Measurements from ENCODE around the gene CROCC2. TPM values are rescaled to one million over a fixed set of nuclear protein-coding genes. Genes with fewer than 3 reads are reported as not detected.

The CROCC2 gene
- polyA plus RNA-seq, 1 of the 3 experiments (the other 2 are of a cell fraction), result not detected

DNA sequence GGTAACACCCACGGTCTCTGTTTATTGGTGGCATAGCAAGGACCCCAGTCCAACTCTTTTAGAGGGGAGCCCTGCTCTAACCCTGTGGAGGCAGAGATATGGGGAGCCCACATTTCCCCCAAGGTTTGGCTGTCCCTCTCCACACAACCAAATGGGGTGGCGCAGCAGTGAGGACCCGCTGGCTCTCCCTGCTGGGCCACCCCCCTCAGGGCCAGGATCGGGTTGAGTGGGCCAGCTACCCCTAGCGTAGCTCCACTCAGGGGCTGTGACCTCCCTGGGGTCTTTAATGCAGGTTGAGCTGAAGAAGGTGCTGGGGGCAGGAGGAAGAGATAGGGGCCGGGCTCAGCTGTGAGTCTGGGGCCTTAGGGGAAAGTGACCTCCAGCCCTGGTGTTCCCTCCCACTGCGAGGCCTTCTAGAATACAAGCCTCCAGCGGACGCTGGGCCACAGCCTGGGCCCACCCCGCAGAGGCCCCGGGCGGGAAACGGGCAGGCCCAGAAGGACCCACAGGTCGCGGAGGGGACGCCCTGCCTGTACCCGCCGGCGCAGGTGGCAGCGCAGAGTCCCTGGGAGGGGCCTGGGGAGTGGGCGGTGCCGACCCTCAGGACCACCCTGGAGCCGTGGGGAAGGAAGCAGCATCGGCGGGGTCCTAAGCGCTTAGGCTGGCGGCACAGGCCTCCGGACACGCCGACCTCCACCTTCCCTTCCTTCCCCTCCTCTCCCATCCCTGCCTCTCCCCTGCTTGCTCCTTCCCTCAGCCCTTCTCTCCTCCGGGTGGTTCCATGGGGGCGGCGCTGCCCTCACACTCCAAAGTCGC lies 9.6 kb downstream of the CROCC2 start:
- DNase-seq, result no peak
- CTCF ChIA-PET, result interaction anchor here (0.9 to 3.1 kb wide), 21 partner anchors 7 to 165 kb away, joined by 3 to 25 read pairs (median 4); no protein-coding TSS in a partner anchor
- H3K9me3 ChIP-seq, result no peaks in the 10 kb centered on the region
- no peak overlapping the region for H3K9ac ChIP-seq
- no peaks in the 10 kb centered on the region for H4K20me1 ChIP-seq (ENCODE audit: insufficient read depth)
- POLR2A ChIA-PET, result no interaction called here
- H3K79me2 ChIP-seq (ENCODE audit: insufficient read depth), result no peaks in the 10 kb centered on the region
- H3K27me3 ChIP-seq (ENCODE audit: insufficient read depth), result no peaks in the 10 kb centered on the region
- H3K4me3 ChIP-seq (ENCODE audit: low read depth in 2 of 2, low read length in 1 of 2), result no peak overlapping the region
- TF ChIP-seq GATA2 (CRISPR knock-in tag; IDR thresholded peaks at IDR 0.05) (no peak), FOSL2 (IDR thresholded peaks at IDR 0.05; ENCODE audit: borderline replicate concordance, low read depth) (no peak), EZH2phosphoT487 (IDR thresholded peaks at IDR 0.05; ENCODE audit: borderline replicate concordance, low read depth) (no peak), IRF3 (IDR thresholded peaks at IDR 0.05; ENCODE audit: low read depth, low read length) (no peak), USF2 (IDR thresholded peaks at IDR 0.05; ENCODE audit: borderline replicate concordance, low read depth, low read length) (no peak), RXRA (IDR thresholded peaks at IDR 0.05; ENCODE audit: borderline replicate concordance, low read depth) (no peak), GABPA (IDR thresholded peaks at IDR 0.05; ENCODE audit: low read depth) (no peak), MXI1 (IDR thresholded peaks at IDR 0.05; ENCODE audit: low read depth, low read length) (no peak), JUND (IDR thresholded peaks at IDR 0.05) (no peak), PBX3 (IDR thresholded peaks at IDR 0.05) (no peak), TEAD4 (IDR thresholded peaks at IDR 0.05; ENCODE audit: borderline replicate concordance, insufficient read depth) (no peak), SIN3A (IDR thresholded peaks at IDR 0.05; ENCODE audit: borderline replicate concordance, low read depth, low read length) (no peak), TCF12 (IDR thresholded peaks at IDR 0.05) (no peak)
- TF ChIP-seq, protein P1, sequence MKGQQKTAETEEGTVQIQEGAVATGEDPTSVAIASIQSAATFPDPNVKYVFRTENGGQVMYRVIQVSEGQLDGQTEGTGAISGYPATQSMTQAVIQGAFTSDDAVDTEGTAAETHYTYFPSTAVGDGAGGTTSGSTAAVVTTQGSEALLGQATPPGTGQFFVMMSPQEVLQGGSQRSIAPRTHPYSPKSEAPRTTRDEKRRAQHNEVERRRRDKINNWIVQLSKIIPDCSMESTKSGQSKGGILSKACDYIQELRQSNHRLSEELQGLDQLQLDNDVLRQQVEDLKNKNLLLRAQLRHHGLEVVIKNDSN (IDR thresholded peaks at IDR 0.05; ENCODE audit: borderline replicate concordance, low read depth), result no peak
- H3K4me1 ChIP-seq (ENCODE audit: control insufficient read depth in 1 of 2, insufficient read depth in 2 of 2, low read depth in 1 of 2, low read length in 1 of 2), result peaks cover 3 to 45% of the 10 kb centered on the region in 2 experiments; a peak in 1 of 4 replicates
- 61% methylated on average over 32 of the region's 34 CpGs for whole genome bisulfite sequencing (ENCODE audit: low lambda C conversion rate)
- H3K9me2 ChIP-seq, result no peaks in the 10 kb centered on the region
- H3K27ac ChIP-seq (ENCODE audit: low read depth in 2 of 2, low read length in 1 of 2), result no peak overlapping the region
- no peaks in the 10 kb centered on the region for H3F3A ChIP-seq (replicated peaks; ENCODE audit: insufficient read depth)
- H2AFZ ChIP-seq (ENCODE audit: low read depth), result no peak overlapping the region
- no peak overlapping the region for H3K4me2 ChIP-seq
- no peaks in the 10 kb centered on the region for H3K36me3 ChIP-seq (replicated peaks in 1 of 2; ENCODE audit: control insufficient read depth in 1 of 2, insufficient read depth in 2 of 2, low read length in 1 of 2)
